Neural cell (in vitro differentiated cells): ENCODE measurements around the gene CLIC4. TPM values are rescaled to one million over a fixed set of nuclear protein-coding genes. Genes with fewer than 3 reads are reported as not detected.

ENCODE experiments used
- H2AFZ ChIP-seq: fragments of 200-600, 300-800 bp; sonication (generic), shearing (Covaris generic); 2 replicates; pipeline ENCODE4 v1.6.0; 2014; ENCODE audit warnings: low read depth, mild to moderate bottlenecking, antibody characterized with exemption, low read length, moderate library complexity
- H3F3A ChIP-seq: fragments of 200-600 bp; shearing (Covaris generic); 2 replicates; pipeline ENCODE4 v1.6.1; 2016; ENCODE audit warnings: mild to moderate bottlenecking, moderate library complexity, mixed read lengths, antibody characterized with exemption, low read length; ENCODE audit not compliant: insufficient read depth, poor library complexity, severe bottlenecking
- H3K27ac ChIP-seq: fragments of 200-600, 300-800 bp; sonication (generic), shearing (Covaris generic); 2 replicates; pipeline ENCODE4 v1.5.1; 2014; ENCODE audit warnings: mild to moderate bottlenecking, low read length, moderate library complexity
- H3K27me3 ChIP-seq: fragments of 300-800, 200-600 bp; sonication (generic), shearing (Covaris generic); 2 replicates; pipeline ENCODE4 v1.6.0; 2014; ENCODE audit warnings: mild to moderate bottlenecking, low read depth, low read length, moderate library complexity; ENCODE audit not compliant: insufficient read depth
- H3K36me3 ChIP-seq: fragments of 300-800, 200-600 bp; sonication (generic), shearing (Covaris generic); 2 replicates; pipeline ENCODE4 v1.5.1; 2014; ENCODE audit warnings: mild to moderate bottlenecking, antibody characterized with exemption, low read length, moderate library complexity; ENCODE audit not compliant: insufficient read depth
- H3K4me2 ChIP-seq: fragments of 300-800, 200-600 bp; sonication (generic), shearing (Covaris generic); 2 replicates; pipeline ENCODE4 v1.6.0; 2014; ENCODE audit warnings: mild to moderate bottlenecking, low read length
- H3K4me3 ChIP-seq: fragments of 300-800, 200-600 bp; sonication (generic), shearing (Covaris generic); 2 replicates; pipeline ENCODE4 v1.5.1; 2014; ENCODE audit warnings: mild to moderate bottlenecking, low read length, moderate library complexity
- H3K79me2 ChIP-seq: fragments of 200-600 bp; shearing (Covaris generic); replicated peaks from 2 replicates; pipeline ENCODE4 v1.6.0; 2014; ENCODE audit warnings: mild to moderate bottlenecking, low read length, moderate library complexity; ENCODE audit not compliant: insufficient read depth
- H3K9ac ChIP-seq: fragments of 300-800, 200-600 bp; sonication (generic), shearing (Covaris generic); 2 replicates; pipeline ENCODE4 v1.6.1; 2016; ENCODE audit warnings: mild to moderate bottlenecking, low read length, mixed read lengths
- H3K9me2 ChIP-seq: fragments of 200-600 bp; shearing (Covaris generic); 2 replicates; pipeline ENCODE4 v1.6.1; 2016; ENCODE audit warnings: mild to moderate bottlenecking, low read length, mixed read lengths; ENCODE audit not compliant: insufficient read depth
- H3K9me3 ChIP-seq: fragments of 200-600, 300-800 bp; sonication (generic), shearing (Covaris generic); 2 replicates; pipeline ENCODE4 v1.6.1; 2016; ENCODE audit warnings: mild to moderate bottlenecking, mixed run types, low read length, moderate library complexity, mixed read lengths
- H4K20me1 ChIP-seq: fragments of 200-600 bp; shearing (Covaris generic); 2 replicates; pipeline ENCODE4 v1.6.1; 2016; ENCODE audit warnings: mild to moderate bottlenecking, mixed run types; ENCODE audit not compliant: insufficient read depth
- CTCF ChIP-seq: fragments of 450-650 bp; IDR thresholded peaks from 2 replicates; pipeline ENCODE4 v1.5.1; 2014; ENCODE audit warnings: antibody characterized with exemption, mild to moderate bottlenecking, moderate library complexity; ENCODE audit not compliant: poor library complexity, severe bottlenecking
- EP300 ChIP-seq: fragments of 450-650 bp; conservative IDR thresholded peaks from 2 replicates; pipeline ENCODE4 v1.6.1; 2014; ENCODE audit warnings: antibody characterized with exemption, mild to moderate bottlenecking, moderate library complexity; ENCODE audit not compliant: poor library complexity, severe bottlenecking
- EZH2 ChIP-seq: fragments of 200-600, 300-800 bp; shearing (Covaris generic), sonication (generic); IDR thresholded peaks from 2 replicates; pipeline ENCODE4 v1.6.1; 2014; ENCODE audit warnings: antibody characterized with exemption, low read length, borderline replicate concordance, mild to moderate bottlenecking; ENCODE audit not compliant: insufficient read depth, poor library complexity, severe bottlenecking
- MXI1 ChIP-seq: fragments of 450-650 bp; conservative IDR thresholded peaks from 2 replicates; pipeline ENCODE4 v1.6.1; 2014; ENCODE audit warnings: antibody characterized with exemption, mild to moderate bottlenecking; ENCODE audit not compliant: poor library complexity, severe bottlenecking
- POLR2AphosphoS5 ChIP-seq: IDR thresholded peaks from 2 replicates; pipeline ENCODE4 v1.6.1; 2012
- RAD21 ChIP-seq: fragments of 450-650 bp; conservative IDR thresholded peaks from 2 replicates; pipeline ENCODE4 v1.6.1; 2014; ENCODE audit warnings: antibody characterized with exemption, mild to moderate bottlenecking, moderate library complexity
- REST ChIP-seq: IDR thresholded peaks from 2 replicates; pipeline ENCODE4 v1.6.1; 2012; ENCODE audit warnings: borderline replicate concordance
- SMC3 ChIP-seq: fragments of 450-650 bp; conservative IDR thresholded peaks from 2 replicates; pipeline ENCODE4 v1.6.1; 2014; ENCODE audit warnings: antibody characterized with exemption, mild to moderate bottlenecking, moderate library complexity; ENCODE audit not compliant: poor library complexity
- TAF1 ChIP-seq: IDR thresholded peaks from 2 replicates; pipeline ENCODE4 v1.6.1; 2012; ENCODE audit warnings: low read depth
- polyA plus RNA-seq: library from polyadenylated mRNA; depleted of rRNA; stranded (reverse); fragments of >200 nt; gene quantifications from 2 replicates; pipeline ENCODE4 v1.2.3, GENCODE V29; 2014

The CLIC4 gene
- polyA plus RNA-seq, 1 donor from 2014 or later: 133 TPM

DNA sequence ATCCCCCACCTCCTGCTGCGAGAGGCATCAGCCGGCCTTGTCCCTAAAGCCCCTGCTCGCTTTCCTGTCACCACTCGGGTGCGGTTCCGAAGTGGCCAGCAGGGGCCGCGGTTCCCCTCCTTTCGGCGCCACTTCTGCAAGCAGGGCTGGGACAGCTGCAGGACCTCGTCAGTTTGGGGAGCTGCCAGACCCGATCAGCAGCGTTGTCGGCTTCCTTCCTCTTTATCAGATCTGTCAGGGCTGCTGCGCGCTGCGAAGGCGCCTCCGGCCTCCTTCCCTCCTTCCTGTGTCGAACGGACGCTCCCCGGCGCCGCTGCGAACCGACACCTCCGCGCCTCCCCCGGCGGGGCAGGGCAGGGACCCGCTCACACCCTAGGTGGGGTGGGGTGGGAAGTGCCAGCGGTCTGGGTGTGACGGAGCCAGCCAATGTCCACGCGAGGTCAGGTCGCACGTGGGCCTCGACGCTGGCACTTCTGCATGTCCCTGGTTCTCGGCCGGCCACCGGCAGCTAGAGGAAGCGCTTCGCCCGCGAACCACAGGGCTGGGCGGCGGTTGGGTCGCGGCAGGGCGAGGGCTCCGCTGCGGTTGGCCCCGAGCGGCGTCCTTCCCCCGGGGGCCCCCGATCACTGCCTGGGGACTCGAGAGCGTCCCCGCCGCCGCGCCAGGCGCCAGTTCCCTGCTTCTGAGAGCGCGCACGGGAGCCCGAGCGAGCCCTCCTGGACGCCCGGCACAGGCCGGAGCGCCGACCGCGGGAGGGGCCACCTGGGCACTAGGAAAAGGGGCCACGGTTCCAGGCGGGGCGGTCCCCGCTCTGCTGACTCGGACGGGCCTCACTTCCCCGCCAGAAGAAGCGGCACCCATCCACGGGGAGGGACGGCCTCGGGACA is 103.0 kb downstream of the CLIC4 start:
- Histone ChIP-seq H3K27ac (no peak overlapping the region), H3K9ac (peak overlapping the region; percentile 44), H3K4me3 (peak overlapping the region; percentile 68), H3K27me3 (peaks cover 19% of the 10 kb centered on the region), H4K20me1 (no peaks in the 10 kb centered on the region), H3K36me3 (no peaks in the 10 kb centered on the region), H3K9me3 (no peaks in the 10 kb centered on the region), H3K79me2 (no peaks in the 10 kb centered on the region), H2AFZ (no peak overlapping the region), H3K4me2 (peak overlapping the region; percentile 36), H3K9me2 (no peaks in the 10 kb centered on the region), H3F3A (no peaks in the 10 kb centered on the region)
- peak; percentile 5 for TF ChIP-seq POLR2AphosphoS5
- TF ChIP-seq SMC3: peak; percentile 78
- peak; percentile 85 for TF ChIP-seq CTCF
- TF ChIP-seq EZH2: no peak
- no peak for TF ChIP-seq REST
- no peak for TF ChIP-seq EP300
- no peak for TF ChIP-seq TAF1
- TF ChIP-seq RAD21: peak; percentile 75
- peak; percentile 47 for TF ChIP-seq MXI1

DNA sequence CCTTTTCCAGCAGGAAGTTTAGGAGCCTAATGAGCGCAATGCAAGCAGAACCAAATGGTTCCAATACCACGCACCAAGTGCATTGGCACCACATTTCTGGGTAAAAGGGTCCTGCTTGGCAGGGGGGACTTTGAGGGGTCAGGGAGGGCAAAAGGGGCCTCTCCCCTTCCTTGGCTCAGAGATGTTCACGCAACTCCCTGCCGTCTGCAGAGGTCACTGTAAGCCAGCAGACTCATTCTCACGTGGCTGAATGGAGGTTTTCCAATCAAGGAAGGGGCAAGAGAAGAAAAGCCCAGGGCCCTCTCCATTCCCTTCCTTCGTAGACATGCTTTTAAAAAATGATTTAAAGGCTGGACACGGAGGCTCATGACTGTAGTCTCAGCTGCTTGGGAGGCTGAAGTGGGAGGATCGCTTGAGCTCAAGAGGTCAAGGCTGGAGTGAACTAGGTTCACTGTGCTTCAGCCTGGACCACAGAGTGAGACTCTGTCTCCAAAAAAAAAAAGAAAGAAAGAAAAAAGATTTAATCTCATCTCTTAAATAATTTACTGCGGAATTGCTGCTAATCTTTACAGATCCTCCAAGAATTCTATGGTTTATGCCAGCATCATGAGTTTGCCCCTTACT is 104.5 kb downstream of the CLIC4 start:
- Histone ChIP-seq H3K9me3 (no peaks in the 10 kb centered on the region), H3K36me3 (no peaks in the 10 kb centered on the region), H3K9me2 (no peaks in the 10 kb centered on the region), H3K4me3 (no peak overlapping the region), H3K27me3 (peaks cover 19% of the 10 kb centered on the region), H3K4me2 (no peak overlapping the region), H3K79me2 (no peaks in the 10 kb centered on the region), H3K27ac (no peak overlapping the region), H3K9ac (no peak overlapping the region), H3F3A (no peaks in the 10 kb centered on the region), H4K20me1 (no peaks in the 10 kb centered on the region), H2AFZ (no peak overlapping the region)
- TF ChIP-seq POLR2AphosphoS5 (no peak), RAD21 (peak; percentile 29)
